GM19455 (cell line): ENCODE data around the gene FMOD.

Experiments used
- ATAC-seq: cut with Tn5 transposase; IDR thresholded peaks from one replicate; pipeline ENCODE4 v1.9.1; 2021; ENCODE audit not compliant: unreplicated experiment

Gene FMOD

DNA sequence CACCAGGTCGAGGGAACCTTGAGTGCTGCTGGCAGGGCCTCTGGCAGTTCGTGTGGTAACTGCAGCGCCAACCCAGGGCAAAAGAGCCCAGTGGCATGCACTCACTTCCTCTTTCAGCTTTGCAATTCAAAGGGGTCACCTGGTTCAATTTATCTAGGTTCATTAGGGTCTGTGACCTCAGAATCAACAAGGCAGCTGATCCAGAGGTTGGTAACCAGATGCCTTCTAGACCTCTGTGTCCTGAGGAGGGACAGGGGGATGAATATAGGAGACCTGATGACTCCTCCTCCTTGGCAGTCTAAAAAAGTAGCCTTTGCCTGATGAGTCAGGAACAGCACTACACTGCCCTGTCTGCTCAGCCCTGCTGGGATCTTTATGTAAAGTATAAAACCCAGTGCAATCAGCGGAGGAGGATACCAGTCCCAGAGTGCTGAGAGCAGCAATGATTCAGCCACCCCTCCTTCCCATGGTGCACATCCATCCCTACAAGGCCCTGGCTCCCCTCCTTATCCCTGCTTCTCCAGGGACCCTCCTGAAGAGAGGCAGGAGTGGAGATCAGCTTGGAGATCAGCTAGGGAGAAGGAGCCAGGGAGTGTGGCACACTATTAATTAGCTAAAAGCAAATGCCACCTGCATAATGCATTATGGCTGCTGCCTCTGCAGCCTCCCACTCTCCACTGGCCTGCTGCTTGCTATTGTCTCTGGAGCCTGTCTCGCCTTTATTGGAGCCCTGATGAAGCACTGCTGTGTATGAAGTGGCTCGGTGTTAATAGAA lies 11.2 kb upstream of the FMOD start:
- ATAC-seq: no peak

DNA sequence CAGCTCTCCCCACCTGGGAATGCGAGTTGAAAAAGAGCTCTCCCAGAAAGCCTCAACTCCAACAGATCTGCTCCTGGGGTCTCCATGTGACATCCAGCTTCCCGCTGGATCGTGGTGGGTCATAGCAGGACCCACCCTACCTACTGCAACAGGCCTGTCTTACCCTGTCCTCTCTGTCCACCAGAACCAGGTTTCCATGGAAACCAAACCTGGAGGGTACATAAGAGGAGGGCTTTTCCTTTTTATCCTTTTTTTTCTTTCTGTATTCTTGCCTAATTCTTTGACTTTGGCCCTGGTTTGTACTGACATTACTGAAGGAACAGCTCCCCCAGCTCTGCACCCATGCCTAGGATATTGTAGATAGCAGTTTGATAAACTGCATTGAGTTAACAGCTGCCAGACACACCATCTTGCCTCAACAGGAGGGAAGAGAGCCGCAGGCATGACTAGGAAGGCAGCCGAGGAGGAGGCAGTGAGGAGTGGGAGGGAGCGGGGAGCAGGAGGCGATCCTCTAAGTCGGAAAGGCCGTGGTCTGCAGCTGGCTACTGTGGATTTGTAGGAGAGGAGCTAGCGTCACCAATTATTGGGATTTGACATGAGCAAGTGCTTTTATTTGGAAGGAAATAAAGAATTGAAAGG lies 9.7 kb upstream of the FMOD start:
- ATAC-seq: no peak

DNA sequence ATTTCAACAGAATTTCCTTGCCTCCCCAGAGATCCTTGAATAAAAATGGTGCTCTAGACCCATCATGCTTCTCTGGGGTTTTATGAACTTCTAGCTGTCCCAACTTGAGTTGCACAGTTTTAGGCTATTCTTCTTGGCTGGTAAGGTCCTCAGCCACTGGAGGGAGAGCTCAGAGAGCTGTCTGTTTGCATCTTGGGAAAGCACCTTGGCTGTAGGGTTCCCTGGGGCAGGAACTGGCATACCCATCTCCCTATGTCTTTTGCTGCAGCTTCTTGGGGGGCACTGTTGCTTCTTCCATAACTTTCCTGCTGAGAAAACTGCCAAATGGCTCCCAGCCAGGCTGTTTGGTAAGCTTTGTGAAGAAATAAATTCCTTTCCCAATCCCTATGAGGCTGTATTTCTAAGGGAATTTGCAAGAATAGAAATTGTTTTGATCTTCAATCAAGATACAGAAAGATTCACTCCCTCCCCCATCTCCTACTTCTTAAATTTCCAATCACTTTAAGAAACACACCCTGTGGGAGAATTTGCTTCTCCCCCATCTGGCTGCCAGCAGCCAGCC lies 8.2 kb upstream of the FMOD start:
- ATAC-seq: no peak

DNA sequence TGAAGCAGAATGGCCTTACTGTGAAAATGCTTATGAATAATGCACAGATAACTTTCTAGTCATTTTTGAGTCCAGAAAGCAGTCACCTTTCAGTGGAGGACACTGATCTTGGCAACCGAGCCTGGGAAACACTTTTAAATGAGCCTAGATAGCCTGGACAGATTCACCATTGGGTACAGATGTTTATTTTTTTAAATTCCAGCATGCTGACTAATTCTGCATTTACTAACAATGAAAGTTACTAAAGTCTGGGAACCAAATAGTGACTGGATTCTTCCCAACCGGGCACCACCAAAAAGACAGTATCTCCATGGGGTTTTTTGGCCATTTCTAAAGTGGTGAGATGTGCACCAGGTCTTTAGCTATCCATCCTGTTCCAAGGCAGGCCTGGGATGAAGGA lies 3.3 kb upstream of the FMOD start:
- ATAC-seq: no peak

DNA sequence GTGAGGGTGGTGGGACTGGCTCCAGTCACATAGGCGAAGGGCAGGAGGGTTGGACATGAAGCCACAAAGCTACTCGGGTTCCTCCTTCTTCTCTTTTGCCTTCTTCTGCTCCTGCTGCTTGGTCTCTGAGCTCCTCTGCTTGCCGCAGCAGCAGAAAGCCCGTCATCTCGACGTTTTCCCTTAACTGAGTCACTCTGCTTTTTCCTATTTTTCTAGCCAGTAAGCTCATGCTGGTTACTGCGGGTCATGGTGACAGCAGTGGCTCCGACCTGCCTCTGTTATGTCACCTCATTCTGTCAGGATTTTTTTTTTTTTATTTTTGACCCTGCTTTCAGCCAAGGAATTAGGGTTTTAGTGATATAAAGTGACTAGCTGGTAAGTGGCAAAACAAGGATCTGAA lies 2.6 kb upstream of the FMOD start:
- no peak for ATAC-seq

DNA sequence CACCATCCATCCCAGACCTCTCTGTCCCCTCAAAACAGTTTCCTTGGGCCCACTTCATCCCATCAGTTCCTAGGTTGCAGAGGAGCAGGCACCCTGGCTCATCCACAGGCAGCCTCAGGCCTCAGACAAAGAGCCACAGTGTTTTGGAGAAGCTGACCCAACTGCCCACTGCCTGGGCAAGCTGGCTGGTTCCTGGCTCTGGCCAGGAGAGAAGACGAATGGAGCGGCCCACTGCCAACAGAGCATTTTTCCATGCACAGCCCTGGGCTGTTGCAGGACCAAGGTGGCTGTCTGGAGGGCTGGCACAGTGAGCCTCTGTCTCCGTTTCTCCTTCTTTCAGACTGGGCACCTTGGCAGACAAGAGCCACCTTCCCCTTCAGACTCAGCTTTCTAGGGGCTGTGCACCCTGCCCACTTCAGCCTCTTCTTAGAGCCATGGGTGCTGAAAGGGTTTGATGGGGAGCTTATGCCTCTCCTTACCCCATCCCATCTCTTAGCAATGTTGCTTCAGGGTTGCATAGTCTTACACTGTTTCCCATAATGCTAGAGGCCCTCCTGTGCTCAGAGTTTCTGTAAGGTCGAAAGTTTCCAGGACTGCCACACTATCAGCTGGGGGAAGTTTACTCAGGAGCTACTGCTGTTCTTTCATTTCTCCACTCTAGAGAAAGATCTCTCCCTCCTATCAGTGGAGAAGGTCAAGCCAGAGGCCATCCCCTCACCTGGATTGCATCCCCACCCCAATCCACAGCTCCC lies 973 bp downstream of the FMOD start:
- no peak for ATAC-seq

DNA sequence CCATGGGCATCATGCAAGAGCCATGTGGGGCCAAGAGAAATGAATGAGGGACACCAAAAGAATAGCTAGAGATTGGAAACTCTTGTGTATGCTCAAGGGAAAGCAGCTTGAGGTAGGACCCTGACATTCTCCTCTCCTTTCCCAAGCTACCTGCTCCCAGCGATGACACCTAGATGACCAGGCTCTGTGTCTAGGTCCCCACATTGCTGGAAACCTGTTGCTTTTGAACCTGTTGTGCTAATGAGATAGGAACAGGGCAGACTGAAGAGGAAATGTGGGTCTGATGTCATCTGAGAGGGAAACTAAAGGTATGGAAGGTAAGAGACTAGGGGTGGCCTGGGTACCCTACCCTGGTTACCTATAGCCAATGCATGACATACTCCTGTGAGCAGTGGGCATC lies 1.8 kb downstream of the FMOD start:
- ATAC-seq: no peak

DNA sequence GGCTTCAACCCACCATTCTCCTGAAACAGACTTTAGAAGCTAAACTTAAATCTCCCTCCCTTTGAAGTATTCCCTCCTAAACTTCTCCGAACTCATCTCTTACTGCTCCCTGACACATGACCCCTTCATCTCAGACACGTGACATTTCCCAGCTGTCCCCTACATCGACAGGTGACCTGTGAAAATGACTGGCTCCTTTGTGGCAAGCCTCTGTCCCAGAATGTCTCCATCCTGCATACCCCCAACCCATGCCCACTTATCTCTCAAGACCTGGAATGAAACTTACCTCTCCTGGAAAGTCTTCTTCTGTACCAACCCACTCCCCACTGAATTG lies 4.2 kb downstream of the FMOD start:
- ATAC-seq: no peak

DNA sequence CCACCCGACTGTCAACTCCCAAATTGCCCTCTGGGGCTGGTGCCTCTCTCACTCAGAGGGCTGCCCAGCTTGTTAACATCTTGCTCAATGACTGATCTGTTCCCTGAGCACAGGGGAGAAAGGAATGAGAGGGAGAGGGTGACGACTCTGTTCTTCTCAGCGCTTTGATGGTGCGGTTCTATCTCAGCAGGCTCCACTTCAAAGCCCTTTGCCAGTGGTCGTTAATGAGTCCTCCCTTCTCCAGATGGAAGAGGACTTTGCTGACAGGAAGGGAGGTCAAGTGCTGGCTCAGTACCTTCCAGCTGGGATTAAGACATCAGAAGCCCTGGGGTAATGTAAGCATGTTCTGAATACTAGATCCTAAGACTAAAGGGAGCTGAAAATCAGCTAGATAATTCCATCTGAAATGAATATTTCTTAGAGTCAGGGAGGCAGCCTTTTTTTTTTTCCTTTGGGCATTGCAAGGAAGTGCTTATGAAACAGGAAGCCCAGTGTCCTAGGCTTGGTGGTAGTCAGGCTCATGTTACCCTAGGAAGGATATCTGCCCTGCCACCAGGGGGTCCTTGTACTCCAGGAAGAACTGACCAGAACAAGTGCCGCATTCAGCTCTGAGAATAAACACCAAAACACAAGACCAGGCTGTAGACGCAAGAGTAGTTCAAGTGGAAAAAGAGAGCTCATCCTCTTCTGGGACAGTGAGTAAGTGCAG lies 4.7 kb downstream of the FMOD start:
- no peak for ATAC-seq

DNA sequence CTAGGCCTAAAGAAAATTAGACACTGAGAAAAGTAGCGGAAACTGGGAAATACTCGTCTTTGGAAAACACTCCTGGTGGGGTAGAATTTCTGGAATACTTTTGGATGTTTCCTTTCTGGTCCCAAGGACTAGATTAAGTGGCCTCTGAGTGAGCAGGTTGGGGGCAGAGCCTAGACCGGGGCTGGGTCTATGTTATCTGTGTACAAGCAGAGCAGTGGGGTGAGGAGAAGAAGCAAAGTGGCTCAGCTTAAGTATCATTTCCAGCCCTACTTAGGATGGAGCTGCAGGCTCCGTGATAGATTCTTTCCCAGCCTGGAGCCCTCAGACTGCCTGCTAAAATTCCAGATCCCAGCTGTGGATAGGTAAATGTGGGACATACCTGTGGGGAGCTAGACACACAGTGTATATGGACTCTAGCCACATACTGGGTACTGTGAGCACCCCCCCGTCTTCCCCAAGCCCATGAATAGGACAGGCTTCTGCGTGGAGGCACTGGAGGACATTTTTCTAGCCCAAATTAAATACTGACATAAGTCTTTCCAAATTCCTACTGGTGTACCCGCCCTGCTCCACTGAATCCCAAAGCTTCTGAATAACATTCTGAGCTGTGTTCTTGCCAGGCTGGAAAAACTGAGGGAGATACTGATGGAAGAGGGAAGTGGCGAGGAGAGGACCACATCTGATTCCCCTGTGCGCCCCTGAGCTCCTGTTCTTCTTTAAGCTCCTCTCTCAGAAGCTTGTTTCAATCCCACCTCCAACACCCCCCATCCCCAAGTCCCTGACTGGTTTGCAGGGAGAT lies 6.8 kb downstream of the FMOD start:
- ATAC-seq: no peak

DNA sequence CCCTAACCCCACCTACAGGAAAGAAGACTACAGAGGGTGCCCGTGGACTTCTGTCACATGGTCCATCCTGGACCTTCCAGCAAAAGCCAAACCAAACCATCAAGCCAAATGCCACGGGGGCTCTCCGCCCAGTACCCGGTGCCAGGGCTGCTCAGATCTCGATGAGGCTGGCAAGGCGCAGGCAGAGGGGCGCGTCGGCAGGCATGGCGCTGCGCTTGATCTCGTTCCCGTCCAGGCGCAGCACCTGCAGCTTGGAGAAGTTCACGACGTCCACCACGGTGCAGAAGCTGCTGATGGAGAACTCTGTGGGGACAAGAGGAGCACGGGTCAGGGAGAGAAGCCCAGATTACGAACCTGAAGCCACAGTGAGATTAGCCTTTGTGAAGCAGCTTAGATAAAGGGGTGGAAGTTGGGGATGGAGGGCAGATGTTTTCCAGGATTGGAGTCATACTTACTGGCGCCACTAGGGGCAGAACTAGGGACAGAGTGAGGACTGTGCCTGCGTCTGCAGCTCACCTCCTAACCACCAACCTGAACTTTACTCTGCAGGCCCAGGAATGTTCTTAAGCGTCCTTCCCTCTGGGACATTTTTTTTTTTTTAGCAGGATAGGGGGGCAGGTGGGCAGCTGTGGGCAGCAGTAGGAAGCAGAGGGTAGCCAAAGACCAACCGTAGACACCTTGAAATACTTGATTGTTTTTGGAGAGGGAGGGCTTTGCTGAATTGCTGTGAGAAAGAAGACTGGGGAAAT lies 8.6 kb downstream of the FMOD start:
- no peak for ATAC-seq

DNA sequence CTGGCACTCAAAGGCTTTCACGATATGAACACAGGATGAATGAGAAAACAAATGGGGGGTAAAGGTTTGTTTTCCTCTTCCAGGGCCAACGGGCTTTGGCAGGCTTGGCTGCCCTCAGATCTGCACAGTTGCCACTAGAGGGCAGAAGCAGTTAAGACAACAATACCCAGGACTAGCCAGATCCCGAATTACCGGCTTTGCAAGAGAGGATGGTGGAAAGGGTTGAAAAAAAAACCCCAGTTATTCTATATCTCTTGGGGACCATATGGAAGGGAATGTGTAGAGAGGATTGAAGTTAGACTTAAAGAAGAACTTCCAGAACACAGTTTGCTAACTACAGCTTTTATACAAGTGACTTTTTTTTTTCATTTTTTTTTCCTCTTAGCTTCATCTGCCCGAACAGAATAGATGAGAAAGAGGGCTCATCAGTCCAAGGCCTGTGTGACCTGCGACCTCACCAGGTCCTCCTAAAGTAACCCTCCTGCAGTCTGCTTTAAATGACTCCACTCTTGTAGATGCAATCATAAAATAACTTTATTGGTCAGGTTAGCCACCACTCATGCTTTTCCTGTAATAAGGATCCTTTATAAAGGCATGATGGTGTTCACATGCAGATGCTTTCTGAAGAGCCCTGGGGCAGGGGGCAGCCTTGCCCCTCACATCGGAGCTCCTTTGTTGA lies 10.7 kb downstream of the FMOD start:
- no peak for ATAC-seq

DNA sequence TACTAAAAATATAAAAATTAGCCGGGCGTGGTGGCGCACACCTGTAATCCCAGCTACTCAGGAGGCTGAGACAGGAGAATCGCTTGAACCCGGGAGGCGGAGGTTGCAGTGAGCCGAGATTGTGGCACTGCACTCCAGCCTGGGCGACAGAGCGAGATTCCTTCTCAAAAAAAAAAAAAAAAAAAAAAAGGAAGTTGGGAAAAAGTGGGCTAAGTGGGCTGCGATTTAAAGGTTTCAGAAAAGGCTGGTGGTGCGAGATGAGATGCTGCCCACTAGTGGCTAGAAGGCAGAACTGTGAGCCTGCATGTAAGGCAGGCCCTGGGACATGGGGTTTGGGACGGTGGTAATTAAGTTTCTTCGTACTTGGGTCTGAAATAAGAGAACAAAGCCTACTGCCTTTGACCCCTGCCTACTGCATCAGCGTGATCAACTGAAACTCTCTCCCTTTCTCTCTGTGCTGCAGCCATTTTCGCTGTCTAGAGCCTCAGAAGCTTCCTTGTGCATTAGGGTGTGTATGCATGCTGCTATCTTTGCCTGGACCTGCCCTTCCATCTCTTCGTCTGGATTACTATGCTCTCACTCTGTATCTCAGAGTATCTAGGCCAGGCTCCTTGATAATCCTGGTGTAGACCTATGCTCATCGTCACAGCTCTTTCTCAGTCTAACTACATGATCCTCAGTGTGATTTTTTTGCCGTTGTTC lies 12.4 kb downstream of the FMOD start:
- no peak for ATAC-seq

DNA sequence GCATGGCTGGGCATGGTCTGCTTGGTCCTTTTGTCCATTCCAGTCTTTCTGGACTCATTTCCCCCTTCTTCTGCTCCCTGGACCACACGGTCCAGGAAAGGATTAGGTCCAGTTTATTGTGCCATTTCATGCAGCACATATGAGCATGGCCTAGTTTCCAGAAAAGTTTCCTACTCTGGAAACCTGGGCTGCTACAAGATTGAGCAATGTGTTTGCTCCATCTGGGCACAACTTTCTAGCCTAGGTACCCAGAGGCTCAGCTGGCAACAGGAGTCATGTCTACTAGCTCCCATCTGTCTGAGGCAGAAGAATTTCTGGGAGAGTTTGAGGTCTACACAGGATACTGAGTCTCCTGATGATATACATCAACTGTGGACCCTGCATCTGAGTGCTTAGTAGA lies 14.8 kb downstream of the FMOD start:
- no peak for ATAC-seq

DNA sequence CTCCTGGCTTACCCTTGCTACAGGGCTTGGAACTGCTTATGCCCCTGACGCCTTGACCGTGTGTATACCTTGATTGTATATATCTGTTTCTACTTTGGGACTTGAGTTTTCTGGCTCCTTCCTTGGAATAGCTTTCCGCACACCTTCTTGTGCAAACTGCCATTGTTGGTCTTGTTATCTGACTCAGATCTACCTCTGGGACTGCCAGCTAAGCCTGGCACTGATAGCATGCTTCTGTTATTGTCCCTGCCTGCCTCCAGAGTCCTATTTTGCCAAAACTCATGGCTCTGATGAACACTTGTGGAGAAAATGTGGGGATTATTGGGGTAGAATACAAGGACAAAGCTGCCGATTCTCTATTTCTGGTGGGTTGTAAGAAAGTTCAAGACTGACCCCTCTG lies 15.4 kb downstream of the FMOD start:
- no peak for ATAC-seq

DNA sequence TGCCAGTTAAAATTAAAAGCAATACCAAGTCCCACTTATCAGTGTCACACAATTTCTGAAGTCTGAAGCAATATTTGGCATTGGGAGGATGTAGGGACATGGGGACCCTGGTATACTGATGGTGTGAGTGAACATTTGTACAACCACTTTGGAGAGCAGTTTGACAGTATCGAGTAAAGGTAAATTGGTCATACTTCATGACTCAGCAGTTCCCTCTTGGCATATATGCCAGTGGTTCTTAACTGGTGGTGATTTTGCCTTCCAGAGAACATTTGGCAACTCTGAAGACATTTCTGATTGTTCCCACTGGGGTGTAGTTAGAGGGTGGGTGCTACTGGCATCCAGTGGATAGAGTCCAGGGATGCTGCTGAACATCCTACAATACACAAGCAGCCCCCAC lies 19.7 kb downstream of the FMOD start:
- ATAC-seq: no peak

DNA sequence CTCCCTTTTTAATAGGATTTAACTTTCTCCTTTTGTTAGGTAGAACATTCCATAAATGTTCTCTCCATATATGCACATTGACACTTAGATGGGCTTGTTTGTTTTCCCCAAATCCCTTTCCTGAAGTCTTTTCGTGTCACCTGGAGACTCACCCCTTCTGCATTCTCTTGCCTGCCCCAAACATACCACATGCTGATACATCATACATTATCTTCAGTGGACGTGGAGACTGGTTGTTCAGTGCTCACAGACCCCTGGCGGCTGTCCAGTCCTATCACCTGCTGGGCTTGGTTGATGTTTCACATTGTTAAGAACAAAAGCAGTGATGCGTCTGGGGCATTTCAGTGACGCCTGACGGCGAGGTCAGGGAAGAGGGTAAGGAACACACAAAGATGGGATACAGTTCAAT lies 22.2 kb downstream of the FMOD start:
- ATAC-seq: no peak

DNA sequence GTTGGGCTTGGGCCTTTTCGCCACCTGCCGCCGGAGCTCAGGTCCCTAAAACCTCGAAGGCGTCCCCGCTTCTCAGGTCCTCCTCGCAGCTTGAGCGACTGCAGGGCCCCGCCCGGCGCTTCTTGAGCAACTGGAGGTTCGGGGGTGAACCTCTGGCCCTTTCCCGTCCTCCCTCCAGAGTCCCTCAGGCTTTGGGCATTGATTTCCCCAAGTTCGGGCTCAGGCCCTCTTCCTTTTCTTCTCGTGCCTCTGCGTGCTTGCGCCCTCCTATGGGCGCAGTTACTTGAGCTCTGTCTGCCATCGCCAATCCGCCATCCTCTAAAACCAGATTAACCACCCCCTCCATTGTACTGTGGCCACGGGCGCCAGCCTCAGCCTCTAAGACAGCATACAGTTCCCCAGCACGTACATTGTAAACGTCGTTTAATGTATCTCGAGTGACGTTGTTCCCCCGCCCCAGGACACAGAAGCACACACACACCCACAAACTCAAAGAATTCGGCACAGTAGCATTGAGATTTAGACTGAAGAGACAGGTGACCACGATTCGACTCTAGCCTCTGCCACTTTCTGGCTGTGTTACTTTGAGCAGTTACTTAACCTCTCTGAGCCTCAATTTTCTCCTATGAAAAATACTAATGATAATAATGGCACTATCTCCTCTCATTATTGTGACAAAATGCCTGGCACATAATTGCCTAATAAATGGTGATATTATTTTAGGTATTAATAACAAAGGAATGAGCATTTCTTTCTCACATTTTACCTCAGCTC lies 23.1 kb downstream of the FMOD start:
- ATAC-seq: peak; percentile 32
